HS-27A (cell line): ENCODE data around the gene BNIP1.

ENCODE experiments used
- DNase-seq: peaks from one replicate; pipeline ENCODE4 v3.0.0-alpha.2; 2012; ENCODE audit warnings: low read depth, missing footprints

Gene BNIP1

GRCh38 chr5:173211284-173211683 is 67.0 kb downstream of the BNIP1 start:
- no peak for DNase-seq

GRCh38 chr5:173213236-173213933 is 69.1 kb downstream of the BNIP1 start:
- DNase-seq: no peak
